GM12878 (cell line): Measurements from ENCODE around the gene PARM1. TPM values are rescaled to one million over a fixed set of nuclear protein-coding genes. Genes with fewer than 3 reads are reported as not detected.

Experiments
- ATAC-seq: fragments of 200-7000 bp; cut with Tn5 transposase; 3 replicates; pipeline ENCODE4 v1.9.1; 2020; ENCODE audit warnings: mild to moderate bottlenecking, moderate library complexity
- BruUV-seq: library from RNA; stranded (reverse); fragments of 400-500 nt; replicated peaks from 2 replicates; lab custom pipeline; 2021; lab: Mats Ljungman, UMichigan
- CTCF ChIA-PET: fragments of 300-600 bp; sonication (Branson Sonifier 250); formaldehyde crosslinking; extraction: SDS; loops from one replicate; lab custom pipeline; 2021; ENCODE audit warnings: inconsistent platforms; lab: Yijun Ruan, JAX
- POLR2A ChIA-PET: fragments of 350-600 bp; formaldehyde crosslinking; extraction: SDS; loops from one replicate; lab custom pipeline; 2021; ENCODE audit warnings: inconsistent platforms; lab: Charles Lee
- RAD21 ChIA-PET: fragments of 300-600 bp; sonication (Branson Sonifier 250); formaldehyde crosslinking; loops from one replicate; lab custom pipeline; 2023; ENCODE audit warnings: antibody characterized with exemption; ENCODE audit not compliant: unreplicated experiment; lab: Charles Lee
- SMC1A ChIA-PET: fragments of 300-600 bp; sonication (Branson Sonifier 250); formaldehyde crosslinking; loops from one replicate; lab custom pipeline; 2023; ENCODE audit not compliant: unreplicated experiment, uncharacterized antibody; lab: Charles Lee
- DNase-seq: peaks from one replicate; pipeline ENCODE4 v3.0.0-alpha.2; 2011; ENCODE audit warnings: low read depth, low spot score
- FAIRE-seq: peaks from 3 replicates; lab custom pipeline; 2011; peaks lifted over from hg19 to GRCh38; lab: Jason Lieb, UNC
- H2AFZ ChIP-seq: 2 replicates; pipeline ENCODE4 v1.6.0; 2011; ENCODE audit warnings: low read depth, low read length, control low read depth; ENCODE audit not compliant: control insufficient read depth
- H3K27ac ChIP-seq: 2 replicates; pipeline ENCODE4 v1.5.1; 2011; ENCODE audit warnings: control low read depth; ENCODE audit not compliant: control insufficient read depth, insufficient read depth
- H3K27me3 ChIP-seq, 2 experiments: replicated peaks in 1 of 2; 2 replicates each; pipeline versions ENCODE4 v1.6.0 to v1.6.1; 2011; ENCODE audit warnings: low read length in 1 of 2; ENCODE audit not compliant: control insufficient read depth in 2 of 2, insufficient read depth in 2 of 2
- H3K36me3 ChIP-seq, 2 experiments: 2 replicates each; pipeline ENCODE4 v1.5.1; 2011; ENCODE audit warnings: low read length in 1 of 2; ENCODE audit not compliant: control insufficient read depth in 2 of 2, insufficient read depth in 2 of 2
- H3K4me1 ChIP-seq: 2 replicates; pipeline ENCODE4 v1.6.1; 2011; ENCODE audit warnings: mild to moderate bottlenecking, low read length, moderate library complexity, mixed read lengths; ENCODE audit not compliant: control insufficient read depth, insufficient read depth
- H3K4me2 ChIP-seq: 2 replicates; pipeline ENCODE4 v1.6.0; 2011; ENCODE audit warnings: control low read depth; ENCODE audit not compliant: control insufficient read depth, insufficient read depth
- H3K4me3 ChIP-seq: fragments of 200-600 bp; sonication (generic); 2 replicates; pipeline ENCODE4 v1.5.1; 2016
- H3K79me2 ChIP-seq: 2 replicates; pipeline ENCODE4 v1.6.0; 2011; ENCODE audit warnings: low read length; ENCODE audit not compliant: control insufficient read depth, insufficient read depth
- H3K9ac ChIP-seq: 2 replicates; pipeline ENCODE4 v1.8.0; 2011; ENCODE audit warnings: low read length, control low read depth, mixed read lengths; ENCODE audit not compliant: control insufficient read depth, insufficient read depth
- H3K9me3 ChIP-seq: replicated peaks from 3 replicates; pipeline ENCODE4 v1.5.1; 2011; ENCODE audit warnings: mild to moderate bottlenecking, low read length; ENCODE audit not compliant: control insufficient read depth, insufficient read depth
- H4K20me1 ChIP-seq: 2 replicates; pipeline ENCODE4 v1.6.0; 2011; ENCODE audit not compliant: control insufficient read depth, insufficient read depth
- BHLHE40 ChIP-seq, 2 experiments: fragments of 450-650 bp in 1 of 2; IDR thresholded peaks; 2 replicates each; pipeline ENCODE4 v1.6.1; 2011 to 2017; ENCODE audit warnings: low read depth in 2 of 2, borderline replicate concordance in 1 of 2, improper control_type of control experiment in 1 of 2, low read length in 1 of 2, mild to moderate bottlenecking in 1 of 2
- BMI1 ChIP-seq: fragments of 450-650 bp; IDR thresholded peaks from 2 replicates; pipeline ENCODE4 v1.6.1; 2016; ENCODE audit warnings: mild to moderate bottlenecking, moderate library complexity, borderline replicate concordance
- EP300 ChIP-seq, 2 experiments: fragments of 150-350 bp in 1 of 2; IDR thresholded peaks; 2 replicates each; pipeline ENCODE4 v1.6.1; 2011 to 2012; ENCODE audit warnings: low read depth in 2 of 2, low read length in 2 of 2, borderline replicate concordance in 1 of 2, improper control_type of control experiment in 1 of 2, inconsistent platforms in 1 of 2; ENCODE audit not compliant: control insufficient read depth in 1 of 2
- ESRRA ChIP-seq: IDR thresholded peaks from 2 replicates; pipeline ENCODE4 v1.6.1; 2012; ENCODE audit warnings: mild to moderate bottlenecking, low read length, improper control_type of control experiment
- HDAC2 ChIP-seq: fragments of 200-600 bp; sonication (generic); IDR thresholded peaks from 2 replicates; pipeline ENCODE4 v1.6.1; 2017
- IKZF2 ChIP-seq, 2 experiments: fragments of 450-650 bp; IDR thresholded peaks; 2 replicates each; pipeline ENCODE4 v1.6.1; 2017; ENCODE audit warnings: mild to moderate bottlenecking in 2 of 2, moderate library complexity in 2 of 2
- JUNB ChIP-seq: IDR thresholded peaks from 2 replicates; pipeline ENCODE4 v1.6.1; 2016; ENCODE audit warnings: antibody characterized with exemption, mild to moderate bottlenecking
- SUZ12 ChIP-seq: fragments of 200-600 bp; sonication (generic); IDR thresholded peaks from one replicate; pipeline ENCODE4 v1.6.1; 2018; ENCODE audit warnings: antibody characterized with exemption, mild to moderate bottlenecking; ENCODE audit not compliant: unreplicated experiment
- TCF12 ChIP-seq: IDR thresholded peaks from 2 replicates; pipeline ENCODE4 v1.6.1; 2011; ENCODE audit warnings: low read depth, mild to moderate bottlenecking, low read length
- TCF7 ChIP-seq: IDR thresholded peaks from 2 replicates; pipeline ENCODE4 v1.6.1; 2014; ENCODE audit warnings: antibody characterized with exemption, borderline replicate concordance
- WGBS: methylation state at CpG from one replicate; pipeline ENCODE4 v1.1.6; 2016; ENCODE audit warnings: low lambda C conversion rate; ENCODE audit not compliant: insufficient replicate concordance, insufficient coverage; ENCODE audit errors: missing lambda C conversion rate; 5-methylcytosine and 5-hydroxymethylcytosine counted together
- in situ Hi-C: fragments of 300-500 bp; cut with MboI; formaldehyde crosslinking; loops from 9 replicates; pipeline ENCODE4 v1.14.3; 2018; ENCODE audit warnings: mixed read lengths
- intact Hi-C: fragments of 100-400 bp; cut with micrococcal nuclease; formaldehyde crosslinking; loops from one replicate; pipeline ENCODE4 v1.14.2; 2022; ENCODE audit not compliant: unreplicated experiment
- polyA plus RNA-seq, 11 experiments: library from polyadenylated mRNA; depleted of rRNA in 4 of 11; unstranded in 6 of 11; stranded (reverse) in 5 of 11; fragments of >200 nt; fragmentation: Nextera tagmentation in 4 of 11; fragmentation: Illumina TruSeq in 1 of 11; extraction: Ambion mirVana in 4 of 11; extraction: Trizol in 1 of 11; gene quantifications; 1 replicate in 1 of 11; 2 replicates in 10 of 11; pipeline versions ENCODE4 v1.2.1 to v1.2.3, GENCODE V29; 2011 to 2016; ENCODE audit warnings: inconsistent platforms in 2 of 11, missing spikeins in 2 of 11, low read depth in 1 of 11
- total RNA-seq, 4 experiments: library from RNA; depleted of rRNA in 3 of 4; stranded (reverse); fragments of >200 nt in 3 of 4; fragmentation: Illumina TruSeq in 1 of 4; extraction: Trizol in 1 of 4; gene quantifications; 2 replicates each; pipeline versions ENCODE4 v1.2.1 to v1.2.3, GENCODE V29; 2013 to 2021
- TF ChIP-seq, protein P1 (sequence below): fragments of 450-650 bp; IDR thresholded peaks from 2 replicates; pipeline ENCODE4 v1.6.1; 2017; ENCODE audit warnings: low read depth, mild to moderate bottlenecking, moderate library complexity
- TF ChIP-seq, protein P2 (sequence below): IDR thresholded peaks from 2 replicates; pipeline ENCODE4 v1.6.1; 2011; ENCODE audit warnings: low read depth, mild to moderate bottlenecking, low read length, moderate library complexity, borderline replicate concordance; ENCODE audit errors: extremely low read depth
- TF ChIP-seq, protein P3 (sequence below), 3 experiments: IDR thresholded peaks in 2 of 3; conservative IDR thresholded peaks in 1 of 3; 2 replicates each; pipeline ENCODE4 v1.5.1; 2011; ENCODE audit warnings: low read depth in 3 of 3, low read length in 3 of 3, mild to moderate bottlenecking in 3 of 3, control low read depth in 2 of 3, moderate library complexity in 2 of 3, inconsistent platforms in 1 of 3, mixed read lengths in 1 of 3; ENCODE audit not compliant: control insufficient read depth in 2 of 3, insufficient read depth in 1 of 3; ENCODE audit errors: extremely low read depth in 1 of 3
- TF ChIP-seq, protein P4 (sequence below): IDR thresholded peaks from 2 replicates; pipeline ENCODE4 v1.6.1; 2012; ENCODE audit warnings: low read depth, low read length, improper control_type of control experiment

PARM1 gene
- total and polyA plus RNA-seq, 10 of the 15 experiments (the other 5 are each of a cell fraction or from before 2014, with no cell fraction given), result 13.9 to 56.2 (median 41.3) TPM

DNA sequence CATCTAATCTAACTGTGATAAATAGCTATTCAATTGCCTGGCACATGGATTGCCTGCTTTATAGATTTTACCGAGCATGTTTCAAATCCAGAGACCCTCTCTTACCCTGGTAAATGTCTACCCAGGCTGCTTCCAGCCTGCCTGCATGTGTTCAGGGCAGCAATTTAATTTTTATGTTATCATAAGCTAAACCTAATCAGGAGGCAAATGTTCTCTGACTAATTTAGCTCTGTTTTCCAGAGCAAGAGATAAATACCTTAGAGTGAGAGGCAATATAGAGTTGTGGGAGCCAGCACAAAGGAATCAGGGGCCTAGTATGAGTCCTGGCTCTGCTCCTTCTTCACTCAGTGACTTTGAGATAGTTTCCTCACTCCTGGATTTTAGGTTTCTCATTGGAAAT, 37.7 kb downstream of the PARM1 start:
- H2AFZ ChIP-seq, result no peak overlapping the region
- in situ Hi-C loops, result no loop called here
- peaks cover 26% of the 10 kb centered on the region for H3K4me1 ChIP-seq
- no peaks in the 10 kb centered on the region for H3K27me3 ChIP-seq
- ATAC-seq, result no peak
- POLR2A ChIA-PET, result interaction anchor here (0.8 to 1.3 kb wide), 2 partner anchors 25 to 34 kb away, joined by 3 read pairs; no protein-coding TSS in a partner anchor
- TF ChIP-seq ESRRA, result no peak
- TF ChIP-seq, protein P1, sequence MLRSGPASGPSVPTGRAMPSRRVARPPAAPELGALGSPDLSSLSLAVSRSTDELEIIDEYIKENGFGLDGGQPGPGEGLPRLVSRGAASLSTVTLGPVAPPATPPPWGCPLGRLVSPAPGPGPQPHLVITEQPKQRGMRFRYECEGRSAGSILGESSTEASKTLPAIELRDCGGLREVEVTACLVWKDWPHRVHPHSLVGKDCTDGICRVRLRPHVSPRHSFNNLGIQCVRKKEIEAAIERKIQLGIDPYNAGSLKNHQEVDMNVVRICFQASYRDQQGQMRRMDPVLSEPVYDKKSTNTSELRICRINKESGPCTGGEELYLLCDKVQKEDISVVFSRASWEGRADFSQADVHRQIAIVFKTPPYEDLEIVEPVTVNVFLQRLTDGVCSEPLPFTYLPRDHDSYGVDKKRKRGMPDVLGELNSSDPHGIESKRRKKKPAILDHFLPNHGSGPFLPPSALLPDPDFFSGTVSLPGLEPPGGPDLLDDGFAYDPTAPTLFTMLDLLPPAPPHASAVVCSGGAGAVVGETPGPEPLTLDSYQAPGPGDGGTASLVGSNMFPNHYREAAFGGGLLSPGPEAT, result no peak
- TF ChIP-seq EP300 (IDR thresholded peaks at IDR 0.05; ENCODE audit: borderline replicate concordance in 1 of 2, control insufficient read depth in 1 of 2, low read depth in 2 of 2, low read length in 2 of 2), result no peak
- no peak for TF ChIP-seq TCF12
- no peak for TF ChIP-seq BHLHE40 (IDR thresholded peaks at IDR 0.05; ENCODE audit: borderline replicate concordance in 1 of 2, low read depth in 2 of 2, low read length in 1 of 2)
- TF ChIP-seq, protein P2, sequence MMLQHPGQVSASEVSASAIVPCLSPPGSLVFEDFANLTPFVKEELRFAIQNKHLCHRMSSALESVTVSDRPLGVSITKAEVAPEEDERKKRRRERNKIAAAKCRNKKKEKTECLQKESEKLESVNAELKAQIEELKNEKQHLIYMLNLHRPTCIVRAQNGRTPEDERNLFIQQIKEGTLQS, result no peak
- no peak for TF ChIP-seq JUNB
- TF ChIP-seq TCF7, result no peak
- TF ChIP-seq, protein P3, sequence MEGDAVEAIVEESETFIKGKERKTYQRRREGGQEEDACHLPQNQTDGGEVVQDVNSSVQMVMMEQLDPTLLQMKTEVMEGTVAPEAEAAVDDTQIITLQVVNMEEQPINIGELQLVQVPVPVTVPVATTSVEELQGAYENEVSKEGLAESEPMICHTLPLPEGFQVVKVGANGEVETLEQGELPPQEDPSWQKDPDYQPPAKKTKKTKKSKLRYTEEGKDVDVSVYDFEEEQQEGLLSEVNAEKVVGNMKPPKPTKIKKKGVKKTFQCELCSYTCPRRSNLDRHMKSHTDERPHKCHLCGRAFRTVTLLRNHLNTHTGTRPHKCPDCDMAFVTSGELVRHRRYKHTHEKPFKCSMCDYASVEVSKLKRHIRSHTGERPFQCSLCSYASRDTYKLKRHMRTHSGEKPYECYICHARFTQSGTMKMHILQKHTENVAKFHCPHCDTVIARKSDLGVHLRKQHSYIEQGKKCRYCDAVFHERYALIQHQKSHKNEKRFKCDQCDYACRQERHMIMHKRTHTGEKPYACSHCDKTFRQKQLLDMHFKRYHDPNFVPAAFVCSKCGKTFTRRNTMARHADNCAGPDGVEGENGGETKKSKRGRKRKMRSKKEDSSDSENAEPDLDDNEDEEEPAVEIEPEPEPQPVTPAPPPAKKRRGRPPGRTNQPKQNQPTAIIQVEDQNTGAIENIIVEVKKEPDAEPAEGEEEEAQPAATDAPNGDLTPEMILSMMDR (IDR thresholded peaks at IDR 0.05 in 2 of 3, conservative IDR thresholded peaks at IDR 0.05 in 1 of 3; ENCODE audit: control insufficient read depth in 2 of 3, extremely low read depth in 1 of 3, insufficient read depth in 1 of 3, low read depth in 3 of 3, low read length in 3 of 3), result no peak
- TF ChIP-seq IKZF2 (IDR thresholded peaks at IDR 0.05), result no peak
- TF ChIP-seq, protein P4, sequence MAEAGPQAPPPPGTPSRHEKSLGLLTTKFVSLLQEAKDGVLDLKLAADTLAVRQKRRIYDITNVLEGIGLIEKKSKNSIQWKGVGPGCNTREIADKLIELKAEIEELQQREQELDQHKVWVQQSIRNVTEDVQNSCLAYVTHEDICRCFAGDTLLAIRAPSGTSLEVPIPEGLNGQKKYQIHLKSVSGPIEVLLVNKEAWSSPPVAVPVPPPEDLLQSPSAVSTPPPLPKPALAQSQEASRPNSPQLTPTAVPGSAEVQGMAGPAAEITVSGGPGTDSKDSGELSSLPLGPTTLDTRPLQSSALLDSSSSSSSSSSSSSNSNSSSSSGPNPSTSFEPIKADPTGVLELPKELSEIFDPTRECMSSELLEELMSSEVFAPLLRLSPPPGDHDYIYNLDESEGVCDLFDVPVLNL, result no peak
- TF ChIP-seq SUZ12, result no peak
- TF ChIP-seq HDAC2, result no peak
- TF ChIP-seq BMI1, result no peak
- TF ChIP-seq, all 136 proteins: peak for 0
- FAIRE-seq, result no peak
- intact Hi-C loops, result no loop called here
- Histone ChIP-seq H3K79me2 (no peaks in the 10 kb centered on the region), H4K20me1 (no peaks in the 10 kb centered on the region), H3K27ac (no peak overlapping the region), H3K4me3 (no peak overlapping the region), H3K36me3 (no peaks in the 10 kb centered on the region), H3K9me3 (no peaks in the 10 kb centered on the region; the same call in 1 of the 3 replicates), H3K9ac (no peak overlapping the region), H3K4me2 (no peak overlapping the region)
- ChIA-PET CTCF (interaction anchor here (0.8 to 2.5 kb wide), 6 partner anchors 9 to 95 kb away, joined by 3 to 10 read pairs (median 4); no protein-coding TSS in a partner anchor), RAD21 (interaction anchor here (0.8 to 1.9 kb wide), 5 partner anchors 27 to 164 kb away, joined by 3 to 8 read pairs (median 4); no protein-coding TSS in a partner anchor), SMC1A (interaction anchor here (0.7 to 1.4 kb wide), 10 partner anchors 9 to 119 kb away, joined by 3 to 6 read pairs (median 3); no protein-coding TSS in a partner anchor)
- no peak for DNase-seq
- WGBS, result 92% methylated on average over 1 of the region's 1 CpG
- BruUV-seq, result no TSS peak
